GM18508 (cell line): ENCODE results near the gene RCAN2.

Experiments used
- ATAC-seq: cut with Tn5 transposase; IDR thresholded peaks from one replicate; pipeline ENCODE4 v1.9.1; 2021; ENCODE audit warnings: moderate number of reproducible peaks; ENCODE audit not compliant: insufficient read depth, unreplicated experiment

RCAN2 gene

DNA sequence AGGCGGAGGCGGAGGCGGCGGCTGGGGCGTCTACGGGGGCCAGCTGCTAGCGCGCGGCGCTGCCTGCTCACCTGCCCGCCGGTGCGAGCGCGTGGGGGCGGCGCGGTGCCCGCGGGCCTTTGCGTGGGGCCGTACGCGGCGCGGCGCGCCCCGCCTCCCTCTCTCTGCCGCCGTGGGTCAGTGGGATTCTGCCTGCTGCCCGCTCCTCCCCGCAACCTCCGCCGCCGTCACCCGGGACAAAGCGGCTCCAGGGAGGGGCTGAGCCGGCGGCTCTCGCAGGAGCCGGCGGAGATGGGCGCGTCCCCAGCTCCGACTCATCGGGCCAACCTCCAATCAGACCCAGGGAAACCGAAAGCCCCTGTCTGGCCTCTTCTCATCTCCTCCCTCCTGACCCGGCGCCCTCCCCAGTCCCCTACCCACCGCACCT, at the start of gene RCAN2:
RCAN2 (minus strand) TSS at position 249 of the 427 bp plus-strand sequence.
- ATAC-seq = no peak

DNA sequence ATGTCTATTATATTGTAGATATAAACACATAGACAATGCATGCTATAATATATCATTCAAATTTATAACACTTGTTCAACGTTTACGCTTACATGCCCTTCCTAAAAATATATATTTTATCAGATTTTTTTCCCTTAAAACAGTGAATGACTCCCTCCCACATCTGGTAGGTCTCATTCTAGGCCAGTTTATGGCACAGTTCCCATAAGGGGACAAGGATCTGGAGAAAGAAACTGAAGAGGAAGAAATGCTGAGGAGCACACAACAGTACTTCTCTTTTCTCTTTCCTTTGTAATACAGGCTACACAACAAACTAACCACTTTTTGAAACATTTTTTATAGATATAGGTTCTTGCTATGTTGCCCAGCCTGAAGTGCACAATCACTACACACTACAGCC, 48.6 kb upstream of the RCAN2 start:
- no peak for ATAC-seq

DNA sequence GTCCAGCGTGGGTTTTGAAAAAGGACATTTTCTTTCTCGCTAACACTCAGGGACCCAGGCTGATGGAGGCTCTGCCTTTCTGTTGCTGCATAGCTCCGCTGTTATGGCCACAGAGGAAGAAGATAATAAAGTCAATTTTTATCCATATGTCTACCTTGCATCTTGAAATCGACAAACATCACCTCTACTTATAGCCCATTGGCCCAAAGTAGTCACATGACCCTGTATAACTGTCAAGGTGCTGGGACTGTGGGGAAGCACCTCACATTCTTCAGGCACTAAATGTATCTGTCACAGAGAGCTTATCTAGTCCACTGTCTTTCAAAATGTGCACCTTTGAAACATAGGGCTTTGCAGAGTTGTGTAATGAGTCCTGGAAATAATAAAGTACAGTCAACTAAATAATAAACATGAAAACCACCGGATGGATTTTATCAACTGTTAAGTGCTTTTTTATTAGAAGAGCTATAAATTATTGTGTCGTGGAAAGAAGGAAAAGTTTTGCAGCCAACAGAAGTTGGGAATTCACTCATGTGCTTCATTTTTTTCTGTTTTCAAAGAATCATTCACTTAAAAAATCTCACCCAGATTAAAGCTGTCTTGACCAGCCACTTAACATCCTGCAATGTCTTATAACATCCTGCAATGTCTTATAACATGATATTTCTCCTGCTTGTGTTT, 47.7 kb upstream of the RCAN2 start:
- no peak for ATAC-seq

DNA sequence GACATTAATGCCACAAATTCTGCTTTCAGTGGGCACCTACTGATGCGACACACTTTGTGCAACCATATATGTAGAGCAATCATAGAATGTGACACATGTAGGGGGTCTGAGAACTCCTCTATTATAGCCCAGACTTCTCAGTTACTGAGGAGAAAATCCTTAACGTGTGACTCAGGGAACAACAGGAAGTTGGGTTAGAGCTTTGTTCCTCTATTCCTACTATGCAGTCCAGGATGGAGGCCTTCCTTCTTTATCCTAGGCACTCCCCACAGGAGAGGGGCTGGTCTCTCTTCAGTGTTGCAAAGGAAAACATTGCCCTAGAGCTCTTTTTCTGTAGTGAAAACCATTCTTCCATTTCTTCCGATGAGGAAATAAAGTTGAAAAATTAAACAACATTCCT, 39.6 kb upstream of the RCAN2 start:
- ATAC-seq = no peak

DNA sequence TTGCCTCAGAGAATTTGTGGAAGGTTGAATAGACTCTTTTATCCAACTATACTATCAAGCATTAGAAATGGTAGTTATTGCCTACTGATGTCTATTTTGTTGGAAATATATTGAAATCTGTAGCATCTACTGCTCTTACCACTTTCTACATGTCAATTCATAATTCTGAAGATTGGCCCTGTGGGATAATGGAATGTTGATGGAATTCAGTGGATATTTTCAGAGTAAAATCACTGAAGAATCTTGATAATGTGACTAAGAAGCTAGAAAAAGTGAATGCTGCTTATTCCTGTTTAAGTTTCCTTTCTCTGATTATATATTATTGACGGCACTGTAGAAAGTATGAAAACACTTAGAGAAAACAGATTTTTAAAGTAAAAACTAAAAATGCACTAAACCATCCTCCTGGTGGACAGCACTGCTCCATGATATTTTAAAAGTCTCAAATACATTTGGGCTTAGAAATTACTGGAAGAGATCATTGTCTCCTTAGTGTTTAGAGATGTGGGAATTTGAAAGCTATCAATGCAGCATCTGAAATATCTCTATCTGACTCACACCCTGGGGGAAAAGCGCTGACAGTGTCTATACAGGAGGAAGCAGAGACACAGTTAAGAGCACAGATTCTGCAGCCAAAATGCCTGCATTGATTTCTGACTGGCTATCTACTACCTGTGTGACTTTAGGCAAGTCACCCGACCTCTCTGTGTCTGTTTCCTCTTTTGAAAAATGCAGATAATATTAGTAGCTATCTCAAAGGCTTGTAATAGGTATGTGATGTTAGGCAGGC, 37.9 kb upstream of the RCAN2 start:
- no peak for ATAC-seq

DNA sequence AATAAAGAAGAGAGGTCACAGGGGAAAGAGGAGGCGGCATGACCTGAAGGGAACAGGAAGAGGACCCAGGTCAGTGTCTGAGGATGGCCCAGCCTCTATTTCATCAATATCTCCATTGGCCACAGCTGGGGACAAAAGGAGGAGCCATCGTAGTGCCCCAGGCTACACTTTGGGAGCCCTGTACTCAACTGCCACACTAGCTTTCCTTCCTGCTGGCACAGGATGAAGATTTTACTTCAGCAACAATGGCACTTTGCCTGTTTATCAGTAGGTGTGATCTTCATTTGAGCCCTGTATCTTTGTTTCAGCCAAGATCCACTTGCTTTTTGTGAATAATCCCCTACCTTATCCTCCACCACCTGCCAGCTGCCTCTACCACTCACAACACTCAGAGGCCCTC, 35.4 kb upstream of the RCAN2 start:
- ATAC-seq = no peak

DNA sequence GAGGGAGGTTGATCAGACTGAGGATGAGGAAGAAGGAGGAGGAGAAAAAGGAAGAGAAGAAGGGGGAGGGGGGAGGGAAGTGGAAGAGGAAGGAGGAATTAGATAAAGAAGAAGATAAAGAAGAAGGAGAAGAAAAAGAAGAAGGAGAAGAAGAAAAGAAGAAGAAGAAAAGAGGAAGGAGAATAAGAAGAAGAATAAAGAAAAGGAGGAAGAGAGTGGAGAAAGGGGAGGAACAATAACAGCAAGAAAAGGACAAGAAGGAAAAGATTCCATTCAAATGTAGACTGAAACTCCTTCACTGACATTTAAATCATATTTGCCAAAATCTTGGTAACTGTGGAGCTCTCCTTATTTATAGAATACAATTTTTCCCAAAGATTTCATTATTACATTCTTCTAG, 34.3 kb upstream of the RCAN2 start:
- ATAC-seq = no peak

DNA sequence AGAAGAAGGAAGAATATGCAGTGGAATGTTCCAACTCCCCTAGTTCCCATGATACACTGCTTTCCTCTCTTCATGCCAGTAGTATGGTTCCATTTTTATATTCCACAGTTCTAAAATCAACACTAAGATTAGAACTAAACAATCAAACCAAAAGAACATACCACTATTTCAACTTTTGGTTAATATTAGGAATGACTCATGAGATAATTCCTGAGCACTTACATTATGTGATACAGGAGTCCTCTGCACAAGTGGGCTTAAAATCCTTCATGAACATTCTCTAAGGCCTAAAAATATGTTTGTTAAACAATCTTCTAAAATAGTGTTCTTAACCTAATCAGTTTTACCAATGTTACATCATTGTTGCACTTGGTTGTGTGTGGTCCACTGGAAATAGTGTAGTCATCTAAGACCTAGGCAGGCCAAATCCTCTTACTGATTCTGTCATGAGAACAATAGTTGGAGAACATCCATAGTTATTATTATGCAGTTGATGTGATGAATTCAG, 30.3 kb upstream of the RCAN2 start:
- ATAC-seq = no peak

DNA sequence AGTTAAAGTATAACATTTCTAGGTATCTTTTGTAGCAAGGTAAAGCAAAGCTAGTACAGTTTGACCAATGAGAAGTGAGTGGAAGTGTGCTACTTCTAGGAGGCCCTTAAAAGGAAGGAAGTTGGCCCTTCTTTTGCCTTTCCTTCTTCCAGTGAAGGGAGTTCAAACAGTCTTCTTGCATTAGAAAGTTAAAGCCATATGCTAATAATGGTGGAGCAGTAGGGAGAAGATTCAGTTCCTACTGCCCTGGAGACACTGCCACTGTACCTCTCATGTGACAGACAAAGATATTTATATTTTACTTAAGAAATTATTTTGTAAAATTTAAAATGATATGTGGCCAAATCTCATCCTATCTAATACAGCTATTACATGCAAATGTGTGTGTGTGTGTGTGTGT, 26.0 kb upstream of the RCAN2 start:
- no peak for ATAC-seq

DNA sequence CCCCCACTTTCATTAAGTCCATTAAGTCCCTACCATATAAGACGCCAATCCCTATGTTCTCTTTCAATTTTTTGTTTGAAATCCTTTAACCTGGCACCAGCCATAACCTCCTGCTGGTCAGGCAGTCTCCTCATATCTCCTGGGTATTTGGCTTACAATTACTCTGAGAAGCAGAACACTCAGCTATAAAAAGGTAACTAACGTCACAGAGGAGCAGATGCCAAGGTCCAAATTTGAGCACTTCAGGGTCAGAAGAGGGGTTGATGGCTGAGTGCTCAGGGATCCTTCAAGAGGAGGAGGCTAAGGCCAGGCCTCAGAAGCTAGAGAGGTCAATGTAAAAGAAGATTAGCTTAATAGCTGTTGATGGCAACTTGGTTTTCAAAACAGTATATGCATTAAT, 22.3 kb upstream of the RCAN2 start:
- no peak for ATAC-seq

DNA sequence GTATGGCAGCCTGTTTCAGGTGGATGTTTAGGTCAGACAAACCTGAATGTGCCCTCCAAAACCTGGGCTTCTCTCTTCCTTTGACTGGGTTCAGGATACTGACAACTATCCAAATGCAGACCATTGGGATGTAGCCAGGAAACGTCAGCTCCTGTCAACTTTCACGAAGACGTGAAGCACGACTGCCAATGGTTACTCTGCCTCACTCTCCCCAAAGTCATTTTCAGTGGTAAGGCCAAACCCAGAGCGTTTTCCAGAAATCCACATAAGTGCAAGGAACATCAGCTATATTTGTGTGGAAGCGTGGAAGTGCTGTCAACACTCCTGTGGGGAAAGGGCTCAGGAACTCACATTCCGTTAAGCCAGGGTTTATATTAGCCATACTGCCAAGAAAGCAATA, 20.1 kb upstream of the RCAN2 start:
- no peak for ATAC-seq

DNA sequence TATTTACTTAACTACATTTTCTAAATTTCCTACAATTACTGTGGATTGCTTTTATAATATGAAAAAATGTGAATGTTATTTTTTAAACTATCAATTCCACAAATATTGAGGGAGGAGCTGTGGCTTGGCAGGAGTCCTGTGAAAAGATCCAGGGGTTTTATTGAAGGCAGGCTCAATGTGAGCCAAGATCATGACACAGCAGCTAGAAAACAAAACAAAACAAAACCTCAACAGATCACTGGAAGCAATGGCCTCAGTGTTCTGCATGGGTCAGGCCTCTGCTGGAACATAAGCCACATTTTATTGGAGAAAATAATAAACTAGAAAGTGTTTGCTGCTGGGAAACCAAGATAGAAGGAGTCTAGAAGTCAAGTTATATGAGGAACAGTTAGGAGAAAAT, 19.4 kb upstream of the RCAN2 start:
- no peak for ATAC-seq

DNA sequence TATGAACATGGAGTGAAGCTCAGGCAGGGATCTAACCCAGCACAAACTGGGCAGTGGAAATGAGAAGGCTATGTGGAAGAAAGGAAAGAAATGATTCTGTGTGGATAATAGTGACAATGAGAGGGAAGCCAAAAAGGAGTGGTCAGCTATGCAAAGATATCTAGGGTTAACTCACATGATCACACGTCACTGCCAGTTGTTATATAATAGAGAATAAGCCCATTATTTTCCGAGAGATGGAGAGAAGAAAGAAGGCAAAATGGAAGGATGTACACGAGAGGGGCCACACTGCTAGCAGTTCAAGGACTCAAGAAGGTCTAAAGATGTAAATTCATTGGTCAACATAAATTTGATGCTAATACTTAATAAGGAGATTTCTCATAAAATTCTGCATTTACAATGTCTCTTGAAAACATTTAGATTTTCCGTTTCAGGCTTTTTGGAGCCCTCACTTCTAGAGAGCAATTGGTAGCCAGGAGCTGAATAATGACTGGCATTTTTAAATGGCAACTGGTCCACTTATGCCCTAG, 18.8 kb upstream of the RCAN2 start:
- no peak for ATAC-seq

DNA sequence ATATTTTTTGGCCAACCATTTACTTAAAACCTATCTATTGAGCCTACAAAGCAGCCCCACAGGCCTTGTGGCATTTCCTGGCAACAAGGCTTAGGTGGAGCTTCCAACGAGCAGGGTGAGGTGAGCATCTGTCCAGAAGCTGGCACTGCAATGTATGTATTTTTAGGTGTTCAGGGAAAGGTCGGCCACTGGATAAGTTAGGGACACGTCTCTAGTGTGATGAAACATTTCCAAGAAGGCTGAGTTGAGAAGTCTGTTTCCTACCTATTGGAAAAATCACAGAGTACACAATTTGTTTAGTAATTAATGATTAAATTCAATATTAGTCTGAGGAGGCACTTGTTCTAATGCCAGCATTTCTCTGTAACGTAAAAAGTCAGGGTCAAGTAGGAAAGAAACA, 17.8 kb upstream of the RCAN2 start:
- ATAC-seq = no peak

DNA sequence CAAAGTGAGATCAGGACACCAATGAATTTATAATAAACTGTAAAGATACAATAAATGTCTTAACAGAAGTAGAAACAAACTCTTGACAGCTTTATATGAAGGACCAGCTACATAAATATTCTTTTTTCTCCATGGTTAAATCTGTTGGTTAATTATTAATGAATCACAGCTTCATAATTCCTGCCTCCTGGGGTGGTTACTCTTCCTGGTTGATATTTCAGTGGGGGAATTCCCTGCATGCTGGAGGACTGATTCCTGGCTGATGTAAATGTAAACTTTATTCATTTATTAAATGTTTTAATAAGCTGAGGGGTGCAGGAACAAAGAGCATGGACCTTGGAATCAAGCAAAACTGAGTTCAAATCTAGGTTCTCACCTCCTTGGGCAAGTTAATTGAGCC, 16.2 kb upstream of the RCAN2 start:
- no peak for ATAC-seq

DNA sequence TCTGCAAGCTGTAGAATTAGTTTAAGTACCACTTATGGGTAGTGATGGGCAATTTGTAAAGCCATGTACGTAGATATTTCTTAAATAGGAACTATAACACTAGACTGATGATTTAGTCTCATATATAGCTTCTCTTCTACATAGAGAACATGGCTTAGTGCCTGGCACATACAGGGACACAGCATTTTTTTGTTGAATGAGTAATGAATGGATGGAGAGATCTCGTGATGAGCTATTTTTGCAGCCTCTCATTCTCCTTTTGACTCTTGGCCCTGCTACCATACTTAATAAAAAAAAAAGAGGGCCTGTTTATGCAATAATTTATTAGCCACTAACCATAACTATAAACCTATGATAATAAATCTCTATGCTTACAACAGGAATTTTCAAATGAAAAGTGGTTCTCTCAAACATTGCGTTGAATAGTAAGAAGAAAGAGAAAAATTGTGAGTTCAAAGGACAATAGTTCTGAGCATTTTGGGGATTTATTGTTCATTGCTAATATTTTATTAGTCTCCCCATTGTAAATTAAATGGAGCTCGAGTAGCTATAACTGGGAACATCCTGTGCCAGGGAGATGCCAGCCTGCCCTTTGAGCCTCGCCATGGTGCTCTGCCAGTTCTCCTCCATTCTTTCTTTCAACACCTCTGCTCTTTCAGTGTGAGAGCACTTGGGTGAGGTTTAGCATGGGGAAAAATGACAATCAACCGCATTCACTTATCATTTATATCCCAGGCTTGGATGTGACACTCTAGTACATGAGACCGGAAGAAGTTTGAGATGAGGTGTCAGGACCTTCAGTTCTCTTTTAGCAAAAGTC, 14.7 kb upstream of the RCAN2 start:
- no peak for ATAC-seq

DNA sequence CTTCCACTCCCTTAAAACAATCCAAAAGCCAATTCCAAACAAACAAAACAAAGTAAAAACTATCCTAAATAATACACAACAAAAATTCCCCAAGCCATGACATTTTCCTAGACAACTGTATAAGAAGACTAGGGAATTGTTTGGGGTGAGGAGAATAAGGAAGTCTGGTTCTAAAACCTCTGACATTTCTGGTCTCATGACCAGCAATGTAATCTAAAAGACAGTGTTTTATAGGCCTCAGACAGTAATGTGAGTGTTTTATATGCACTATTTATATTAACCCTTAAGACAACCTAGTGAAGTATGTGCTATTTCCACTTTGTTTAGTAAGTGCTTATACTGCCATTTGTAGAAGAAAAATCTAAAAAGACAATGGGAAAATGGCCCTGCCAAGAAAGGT, 13.0 kb upstream of the RCAN2 start:
- no peak for ATAC-seq

DNA sequence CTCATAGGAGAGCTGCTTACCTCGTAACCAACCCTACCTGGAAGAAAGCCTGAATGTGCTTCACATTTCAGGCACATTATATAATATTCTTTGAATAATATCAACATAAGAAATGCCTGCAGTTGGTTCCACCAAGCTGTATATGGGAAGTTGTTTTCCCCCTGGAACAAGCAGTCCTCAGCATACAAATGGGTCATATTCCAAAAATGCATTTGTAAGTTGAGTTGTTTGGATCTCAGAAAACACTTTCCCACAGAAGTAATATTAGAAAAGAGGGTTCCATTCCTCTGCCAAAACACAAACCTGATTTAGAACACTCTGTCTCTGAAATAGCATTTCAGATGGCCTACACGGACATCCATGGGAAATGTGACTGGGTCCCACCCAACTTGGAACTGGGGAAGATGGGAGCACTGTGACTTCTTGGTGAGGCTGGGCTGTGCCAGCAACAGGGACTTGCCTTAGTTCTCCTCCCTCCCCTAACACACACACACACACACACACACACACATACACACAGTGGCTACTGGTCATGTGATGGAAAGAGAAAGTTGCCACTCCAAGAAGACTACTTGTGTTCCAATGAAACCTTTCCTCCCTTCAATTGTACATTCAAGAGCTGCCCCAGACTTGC, 11.4 kb upstream of the RCAN2 start:
- ATAC-seq = no peak

DNA sequence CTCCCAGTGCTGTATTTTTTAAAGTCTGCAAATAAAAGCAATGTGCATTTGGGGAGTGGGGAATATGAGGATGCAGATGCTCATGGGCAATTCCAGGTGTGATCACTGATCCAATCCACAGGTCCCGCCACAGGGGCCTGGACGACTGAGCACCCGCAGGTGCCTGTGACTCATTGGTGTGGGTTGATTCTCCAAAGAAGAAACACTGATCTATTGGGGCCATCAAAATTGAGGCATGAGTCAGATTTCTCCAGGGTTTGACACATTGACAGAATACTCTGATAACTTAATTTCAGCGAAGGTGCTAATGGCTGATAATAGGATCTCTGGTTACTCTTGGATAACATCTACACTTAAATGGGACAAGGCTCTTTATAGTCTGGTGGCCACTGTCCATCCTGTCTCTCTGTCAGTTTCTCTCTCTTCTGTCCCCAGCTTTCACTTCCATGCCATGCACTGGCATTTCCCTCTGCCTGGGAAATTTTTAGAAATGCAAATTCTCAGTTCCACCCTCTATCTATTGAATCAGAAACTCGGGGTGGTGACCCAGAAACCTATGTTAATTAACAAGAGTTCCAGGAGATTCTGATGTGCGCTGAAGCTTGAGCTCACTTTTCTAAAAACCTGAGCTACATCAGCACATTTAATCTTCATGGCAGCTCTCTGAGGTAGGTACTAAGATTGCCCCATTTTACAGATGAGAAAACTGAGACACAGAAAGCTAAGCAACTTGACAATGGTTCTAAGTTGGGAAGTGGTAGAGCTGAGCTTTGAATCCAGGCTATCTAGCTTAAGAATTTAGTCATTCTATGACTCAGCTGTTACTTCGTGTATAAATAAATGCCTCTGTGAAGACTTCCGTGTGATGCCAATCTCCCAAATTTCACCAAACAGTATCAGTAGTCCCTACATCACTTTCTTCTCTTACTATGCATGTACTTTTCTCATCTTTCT, 10.2 kb upstream of the RCAN2 start:
- ATAC-seq = no peak
